Kidney epithelial cell (primary cell): ENCODE measurements around the gene DOCK1. TPM values are rescaled to one million over a fixed set of nuclear protein-coding genes. Genes with fewer than 3 reads are reported as not detected.

Experiments used
- DNase-seq: peaks from one replicate; pipeline ENCODE4 v3.0.0-alpha.2; 2010; ENCODE audit warnings: low read depth
- H3K27me3 ChIP-seq: 2 replicates; pipeline ENCODE4 v1.6.0; 2011; ENCODE audit warnings: low read length; ENCODE audit not compliant: control insufficient read depth, insufficient read depth
- H3K36me3 ChIP-seq: 2 replicates; pipeline ENCODE4 v1.5.1; 2011; ENCODE audit warnings: low read length; ENCODE audit not compliant: control insufficient read depth, insufficient read depth
- H3K4me3 ChIP-seq: 2 replicates; pipeline ENCODE4 v1.5.1; 2011; ENCODE audit warnings: low read depth, mild to moderate bottlenecking, control low read depth, low read length
- CTCF ChIP-seq: IDR thresholded peaks from 2 replicates; pipeline ENCODE4 v1.5.1; 2011; ENCODE audit warnings: mild to moderate bottlenecking, moderate library complexity, low read length, control low read depth, inconsistent platforms; ENCODE audit not compliant: insufficient read depth, poor library complexity, severe bottlenecking
- total RNA-seq: library from RNA; depleted of rRNA; stranded (reverse); fragments of >200 nt; gene quantifications from 2 replicates; pipeline ENCODE4 v1.2.3, GENCODE V29; 2015

The DOCK1 gene
- total RNA-seq, 1 donor from 2014 or later, result 39.5 TPM

- H3K27me3 ChIP-seq, result no peaks in the 10 kb centered on the region
- no peak overlapping the region for H3K4me3 ChIP-seq
- no peak for TF ChIP-seq CTCF
- DNase-seq, result peak; percentile 79
- H3K36me3 ChIP-seq, result no peaks in the 10 kb centered on the region
Observed at GRCh38 chr10:127148066-127148932, 243.1 kb downstream of the DOCK1 start.

DNA sequence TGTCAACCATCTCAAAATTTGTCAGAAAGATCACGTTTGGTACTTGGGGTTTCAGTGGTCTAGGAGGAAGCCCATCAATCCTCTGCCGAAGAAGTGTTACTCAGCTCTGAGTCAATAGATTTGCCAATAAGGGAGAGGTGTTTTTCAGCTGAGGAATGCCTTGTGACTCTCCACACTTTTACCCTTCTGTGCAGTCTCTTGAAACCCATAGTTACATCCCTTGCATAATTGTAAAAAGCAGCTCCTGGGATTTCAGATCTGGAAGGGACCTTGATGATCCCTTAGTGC, 243.6 kb downstream of the DOCK1 start:
- no peaks in the 10 kb centered on the region for H3K27me3 ChIP-seq
- H3K4me3 ChIP-seq, result no peak overlapping the region
- H3K36me3 ChIP-seq, result no peaks in the 10 kb centered on the region
- no peak for TF ChIP-seq CTCF
- peak; percentile 87 for DNase-seq

DNA sequence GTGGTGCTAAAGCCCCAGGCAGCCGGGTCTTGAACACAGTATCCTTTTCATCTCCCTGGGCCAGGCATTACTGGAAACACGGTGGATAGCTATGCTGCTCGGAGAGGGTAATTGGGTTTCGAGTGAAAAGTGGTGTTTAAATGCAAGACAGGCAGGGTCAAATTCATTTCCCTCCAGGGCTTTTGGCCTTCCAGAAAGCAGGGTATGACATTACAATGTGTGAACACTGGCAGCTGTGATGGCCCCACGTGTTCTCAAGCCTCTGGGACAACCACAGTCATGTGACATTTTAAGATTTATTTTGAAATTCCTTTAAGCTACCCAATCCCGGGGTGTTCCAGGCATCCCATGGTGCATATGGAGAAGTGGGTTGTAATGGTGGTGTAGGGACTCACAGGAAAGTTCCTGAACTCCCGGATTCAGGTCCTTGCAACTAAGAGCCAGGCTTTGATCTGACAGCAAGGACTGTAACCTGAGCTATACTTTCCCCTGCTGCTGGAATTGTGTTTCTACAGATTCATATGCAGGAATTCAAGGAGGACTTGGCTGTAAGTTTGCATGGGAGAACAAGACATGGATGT, 244.4 kb downstream of the DOCK1 start:
- DNase-seq, result no peak
- no peak for TF ChIP-seq CTCF

DNA sequence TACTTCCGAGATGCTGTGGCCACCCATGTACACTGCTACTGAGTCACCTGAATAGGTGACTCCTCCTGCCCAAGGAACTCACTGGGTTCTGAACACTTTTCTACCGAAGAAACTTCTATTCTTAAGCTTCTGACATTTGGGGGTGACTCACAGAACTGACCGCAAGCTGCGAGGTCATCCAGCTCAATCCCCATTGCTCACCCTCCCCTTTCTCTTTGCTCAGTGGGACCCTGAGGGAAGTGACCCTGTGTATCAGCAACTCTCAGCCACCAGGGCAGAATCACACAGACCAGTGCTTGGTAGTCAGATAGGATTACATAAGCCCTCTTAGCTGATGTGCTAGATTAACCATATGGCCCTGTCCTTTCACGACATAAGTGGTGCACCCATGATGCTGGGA, 244.9 kb downstream of the DOCK1 start:
- Histone ChIP-seq H3K36me3 (no peaks in the 10 kb centered on the region), H3K4me3 (no peak overlapping the region), H3K27me3 (no peaks in the 10 kb centered on the region)
- no peak for TF ChIP-seq CTCF
- no peak for DNase-seq

More for the DNA sequence above, 244.4 kb downstream of the DOCK1 start:
- no peak overlapping the region for H3K4me3 ChIP-seq
- H3K36me3 ChIP-seq, result no peaks in the 10 kb centered on the region
- H3K27me3 ChIP-seq, result no peaks in the 10 kb centered on the region

DNA sequence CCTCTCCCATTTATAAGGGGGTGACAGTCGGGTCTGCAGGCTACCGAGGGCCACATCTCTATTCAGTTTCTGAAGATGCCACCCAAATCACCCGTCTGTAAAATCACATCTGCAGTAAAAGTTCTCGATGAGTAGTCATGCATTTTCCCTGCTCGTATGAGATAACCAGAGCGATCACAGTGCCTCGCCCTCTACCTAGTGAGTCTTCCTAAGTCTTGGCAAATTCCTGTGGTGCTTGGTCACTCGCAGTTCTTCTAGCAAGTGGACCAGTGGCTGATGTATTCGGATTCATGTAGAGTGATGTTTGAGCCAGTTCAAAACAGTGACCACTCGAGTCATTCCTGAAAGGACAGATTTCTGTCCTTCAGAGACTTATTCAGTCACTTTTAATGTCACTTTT, 246.3 kb downstream of the DOCK1 start:
- TF ChIP-seq CTCF, result no peak
- no peak overlapping the region for H3K4me3 ChIP-seq
- no peaks in the 10 kb centered on the region for H3K27me3 ChIP-seq
- no peaks in the 10 kb centered on the region for H3K36me3 ChIP-seq
- no peak for DNase-seq
